Astrocyte (in vitro differentiated cells and primary cell): ENCODE data around the gene ADIG.

Source experiments
- EZH2 ChIP-seq: IDR thresholded peaks from 2 replicates; pipeline ENCODE4 v1.6.1; 2012; ENCODE audit warnings: mild to moderate bottlenecking, low read length, inconsistent platforms; ENCODE audit not compliant: insufficient read depth
- TF ChIP-seq, protein P1 (sequence below): IDR thresholded peaks from 2 replicates; pipeline ENCODE4 v1.5.1; 2011; ENCODE audit warnings: low read depth, mild to moderate bottlenecking, inconsistent platforms, low read length, moderate library complexity; ENCODE audit not compliant: insufficient read depth

- TF ChIP-seq, protein P1, sequence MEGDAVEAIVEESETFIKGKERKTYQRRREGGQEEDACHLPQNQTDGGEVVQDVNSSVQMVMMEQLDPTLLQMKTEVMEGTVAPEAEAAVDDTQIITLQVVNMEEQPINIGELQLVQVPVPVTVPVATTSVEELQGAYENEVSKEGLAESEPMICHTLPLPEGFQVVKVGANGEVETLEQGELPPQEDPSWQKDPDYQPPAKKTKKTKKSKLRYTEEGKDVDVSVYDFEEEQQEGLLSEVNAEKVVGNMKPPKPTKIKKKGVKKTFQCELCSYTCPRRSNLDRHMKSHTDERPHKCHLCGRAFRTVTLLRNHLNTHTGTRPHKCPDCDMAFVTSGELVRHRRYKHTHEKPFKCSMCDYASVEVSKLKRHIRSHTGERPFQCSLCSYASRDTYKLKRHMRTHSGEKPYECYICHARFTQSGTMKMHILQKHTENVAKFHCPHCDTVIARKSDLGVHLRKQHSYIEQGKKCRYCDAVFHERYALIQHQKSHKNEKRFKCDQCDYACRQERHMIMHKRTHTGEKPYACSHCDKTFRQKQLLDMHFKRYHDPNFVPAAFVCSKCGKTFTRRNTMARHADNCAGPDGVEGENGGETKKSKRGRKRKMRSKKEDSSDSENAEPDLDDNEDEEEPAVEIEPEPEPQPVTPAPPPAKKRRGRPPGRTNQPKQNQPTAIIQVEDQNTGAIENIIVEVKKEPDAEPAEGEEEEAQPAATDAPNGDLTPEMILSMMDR: no peak
- TF ChIP-seq EZH2: no peak
Measured at GRCh38 chr20:38589351-38589750, 8.4 kb downstream of the ADIG start.
